GM23338 (cell line): ENCODE results near the gene SUPT5H.

ENCODE experiments used
- CREB1 ChIP-seq: fragments of 250-450 bp; sonication (Bioruptor Pico); IDR thresholded peaks from 2 replicates; pipeline ENCODE4 v1.5.0; 2020; ENCODE audit warnings: low read depth, mild to moderate bottlenecking, moderate library complexity
- CTCF ChIP-seq, 2 experiments: fragments of 200-600 bp in 1 of 2; sonication (generic) in 1 of 2; conservative IDR thresholded peaks; 2 replicates each; pipeline versions ENCODE4 v1.5.1 to v1.6.1; 2016 to 2017; ENCODE audit warnings: antibody characterized with exemption in 2 of 2, low read depth in 2 of 2, mild to moderate bottlenecking in 2 of 2, moderate library complexity in 1 of 2
- ETS1 ChIP-seq: IDR thresholded peaks from 2 replicates; pipeline ENCODE4 v1.6.1; 2016; ENCODE audit warnings: antibody characterized with exemption
- EZH2 ChIP-seq: fragments of 200-600 bp; sonication (generic); IDR thresholded peaks from one replicate; pipeline ENCODE4 v1.8.0; 2017; ENCODE audit warnings: antibody characterized with exemption, mild to moderate bottlenecking, low read depth; ENCODE audit not compliant: unreplicated experiment
- EZH2phosphoT487 ChIP-seq: fragments of 200-600 bp; sonication (generic); IDR thresholded peaks from one replicate; pipeline ENCODE4 v1.8.1; 2018; ENCODE audit warnings: antibody characterized with exemption; ENCODE audit not compliant: unreplicated experiment
- JUNB ChIP-seq: IDR thresholded peaks from one replicate; pipeline ENCODE4 v1.6.1; 2016; ENCODE audit warnings: antibody characterized with exemption; ENCODE audit not compliant: unreplicated experiment
- NANOG ChIP-seq: IDR thresholded peaks from 2 replicates; pipeline ENCODE4 v1.6.1; 2016; ENCODE audit warnings: antibody characterized with exemption, borderline replicate concordance
- POLR2AphosphoS5 ChIP-seq: IDR thresholded peaks from 2 replicates; pipeline ENCODE4 v1.6.1; 2016; ENCODE audit warnings: antibody characterized with exemption, low read depth
- REST ChIP-seq: IDR thresholded peaks from one replicate; pipeline ENCODE4 v1.6.1; 2018; ENCODE audit warnings: antibody characterized with exemption; ENCODE audit not compliant: unreplicated experiment
- STAT1 ChIP-seq: IDR thresholded peaks from one replicate; pipeline ENCODE4 v1.6.1; 2016; ENCODE audit warnings: antibody characterized with exemption; ENCODE audit not compliant: unreplicated experiment
- ZNF331 ChIP-seq: fragments of 250-450 bp; sonication (Bioruptor Pico); IDR thresholded peaks from 2 replicates; pipeline ENCODE4 v1.5.0; 2020; ENCODE audit warnings: low read depth, mild to moderate bottlenecking, moderate library complexity
- ZNF462 ChIP-seq: fragments of 250-450 bp; sonication (Bioruptor Pico); IDR thresholded peaks from 2 replicates; pipeline ENCODE4 v1.5.0; 2020; ENCODE audit warnings: mild to moderate bottlenecking, moderate library complexity

GRCh38 chr19:39470724-39471339 is 25.4 kb downstream of the SUPT5H start:
- TF ChIP-seq NANOG (no peak), CTCF (conservative IDR thresholded peaks at IDR 0.05; ENCODE audit: low read depth in 2 of 2) (no peak), POLR2AphosphoS5 (no peak), REST (no peak), EZH2phosphoT487 (no peak), ETS1 (no peak), EZH2 (no peak), STAT1 (no peak), CREB1 (CRISPR knock-in tag) (no peak), ZNF462 (no peak), ZNF331 (no peak), JUNB (no peak)
